ENCODE measurements around the gene LRRN2. TPM values are rescaled to one million over a fixed set of nuclear protein-coding genes. Genes with fewer than 3 reads are reported as not detected.

The LRRN2 gene
- total RNA-seq, 1 experiment from 2014 or later = 2.0 TPM

- no peak for ATAC-seq
- no peak for TF ChIP-seq TCF7L2 (IDR thresholded peaks at IDR 0.05; ENCODE audit: low read depth, low read length)
- TF ChIP-seq SIN3A (IDR thresholded peaks at IDR 0.05; ENCODE audit: borderline replicate concordance, insufficient read depth, low read depth, low read length) = no peak
- TF ChIP-seq CTCF (IDR thresholded peaks at IDR 0.05) = no peak
- no peak for TF ChIP-seq POLR2AphosphoS5 (IDR thresholded peaks at IDR 0.05; ENCODE audit: low read depth, low read length)
- no peak for TF ChIP-seq REST (IDR thresholded peaks at IDR 0.05; ENCODE audit: insufficient read depth in 1 of 2, low read depth in 2 of 2, low read length in 1 of 2)
- Histone ChIP-seq H3K9me3 (ENCODE audit: control insufficient read depth, insufficient read depth, low read depth, low read length) (no peaks in the 10 kb centered on the region), H3K36me3 (ENCODE audit: control insufficient read depth, insufficient read depth, low read length) (no peaks in the 10 kb centered on the region), H3K27me3 (ENCODE audit: control insufficient read depth, insufficient read depth, low read length) (0 out of 2 replicates have a peak, but pooled peaks cover 2% of the 10 kb centered on the region), H3K27ac (ENCODE audit: low read length) (no peak overlapping the region), H3K4me1 (ENCODE audit: control insufficient read depth, insufficient read depth, low read length) (no peaks in the 10 kb centered on the region; the same call in 1 of the 2 replicates), H3K4me3 (ENCODE audit: low read depth in 2 of 2, low read length in 2 of 2) (no peak overlapping the region)
- DNase-seq (ENCODE audit: low read depth, low spot score) = no peak
- no TSS peak for BruUV-seq (replicated peaks)
- ChIA-PET CTCF (no interaction called here), POLR2A (interaction anchor here (0.6 kb wide), 1 partner anchor 978 kb away, joined by 3 read pairs; no protein-coding TSS in a partner anchor)
- intact Hi-C loops (cut with micrococcal nuclease; ENCODE audit: unreplicated experiment) (no loop called here), in situ Hi-C loops (cut with HindIII; ENCODE audit: low pct_unique_long_range_greater_than_20kb, low sequenced_read_pairs) (no loop called here)
Observed at GRCh38 chr1:204703826-204704612, 18.5 kb upstream of the LRRN2 start.

- DNase-seq (ENCODE audit: low read depth, low spot score) (no peak), ATAC-seq (no peak)
- no TSS peak for BruUV-seq (replicated peaks)
- CTCF ChIA-PET = no interaction called here
- intact Hi-C loops (cut with micrococcal nuclease; ENCODE audit: unreplicated experiment) = no loop called here
- H3K9me3 ChIP-seq (ENCODE audit: control insufficient read depth, insufficient read depth, low read depth, low read length) = no peaks in the 10 kb centered on the region
- no peaks in the 10 kb centered on the region for H3K4me1 ChIP-seq (ENCODE audit: control insufficient read depth, insufficient read depth, low read length)
- no peak for TF ChIP-seq REST (IDR thresholded peaks at IDR 0.05; ENCODE audit: insufficient read depth in 1 of 2, low read depth in 2 of 2, low read length in 1 of 2)
- no peak for TF ChIP-seq POLR2AphosphoS5 (IDR thresholded peaks at IDR 0.05; ENCODE audit: low read depth, low read length)
- TF ChIP-seq SIN3A (IDR thresholded peaks at IDR 0.05; ENCODE audit: borderline replicate concordance, insufficient read depth, low read depth, low read length) = no peak
- no peak for TF ChIP-seq CTCF (IDR thresholded peaks at IDR 0.05)
- TF ChIP-seq TCF7L2 (IDR thresholded peaks at IDR 0.05; ENCODE audit: low read depth, low read length) = no peak
- H3K27me3 ChIP-seq (ENCODE audit: control insufficient read depth, insufficient read depth, low read length) = 0 out of 2 replicates have a peak, but pooled peaks cover 2% of the 10 kb centered on the region
- POLR2A ChIA-PET = interaction anchor here (0.6 kb wide), 1 partner anchor 978 kb away, joined by 3 read pairs; no protein-coding TSS in a partner anchor
- H3K4me3 ChIP-seq (ENCODE audit: low read depth in 2 of 2, low read length in 2 of 2) = no peak overlapping the region
- no peaks in the 10 kb centered on the region for H3K36me3 ChIP-seq (ENCODE audit: control insufficient read depth, insufficient read depth, low read length)
- no peak overlapping the region for H3K27ac ChIP-seq (ENCODE audit: low read length)
- in situ Hi-C loops (cut with HindIII; ENCODE audit: low pct_unique_long_range_greater_than_20kb, low sequenced_read_pairs) = no loop called here
Observed at GRCh38 chr1:204703268-204703664, 17.7 kb upstream of the LRRN2 start.
